Immature natural killer cell (primary cell): ENCODE data around the gene CHCHD6. TPM values are rescaled to one million over a fixed set of nuclear protein-coding genes. Genes with fewer than 3 reads are reported as not detected.

Source experiments
- DNase-seq, 3 donors: peaks; one replicate each; pipeline ENCODE4 v3.0.0; 2022; ENCODE audit warnings: mixed read lengths in 1 of 3
- H3K27ac Mint-ChIP-seq, 6 donors: one replicate each; pipeline ENCODE4 v1.8.0; 2020; ENCODE audit warnings: mixed read lengths in 6 of 6, mild to moderate bottlenecking in 5 of 6, inconsistent platforms in 4 of 6, moderate library complexity in 3 of 6
- H3K27me3 Mint-ChIP-seq, 3 donors: one replicate each; pipeline ENCODE4 v1.8.0; 2020 to 2021; ENCODE audit warnings: low read depth in 3 of 3, mild to moderate bottlenecking in 3 of 3, mixed read lengths in 3 of 3, moderate library complexity in 3 of 3, inconsistent platforms in 1 of 3
- H3K36me3 Mint-ChIP-seq, 3 donors: one replicate each; pipeline ENCODE4 v1.8.0; 2020; ENCODE audit warnings: mixed read lengths in 3 of 3, inconsistent platforms in 2 of 3, mild to moderate bottlenecking in 2 of 3
- H3K4me1 Mint-ChIP-seq, 2 donors: one replicate each; pipeline ENCODE4 v1.8.0; 2020; ENCODE audit warnings: inconsistent platforms in 2 of 2, mild to moderate bottlenecking in 2 of 2, mixed read lengths in 2 of 2, moderate library complexity in 1 of 2
- H3K4me3 Mint-ChIP-seq, 5 donors: one replicate each; pipeline ENCODE4 v1.8.0; 2020; ENCODE audit warnings: mild to moderate bottlenecking in 5 of 5, mixed read lengths in 5 of 5, inconsistent platforms in 3 of 5, moderate library complexity in 3 of 5
- H3K9me3 Mint-ChIP-seq, 6 donors: one replicate each; pipeline ENCODE4 v1.8.0; 2020; ENCODE audit warnings: mild to moderate bottlenecking in 6 of 6, mixed read lengths in 6 of 6, inconsistent platforms in 4 of 6, moderate library complexity in 3 of 6
- polyA plus RNA-seq, 3 donors: library from polyadenylated mRNA; unstranded; fragments of 300-500 nt; fragmentation: Illumina TruSeq; gene quantifications; one replicate each; pipeline ENCODE4 v1.2.3, GENCODE V29; 2021

Gene CHCHD6
- polyA plus RNA-seq, 3 donors from 2014 or later: 9.7 to 12.9 (median 9.7) TPM

DNA sequence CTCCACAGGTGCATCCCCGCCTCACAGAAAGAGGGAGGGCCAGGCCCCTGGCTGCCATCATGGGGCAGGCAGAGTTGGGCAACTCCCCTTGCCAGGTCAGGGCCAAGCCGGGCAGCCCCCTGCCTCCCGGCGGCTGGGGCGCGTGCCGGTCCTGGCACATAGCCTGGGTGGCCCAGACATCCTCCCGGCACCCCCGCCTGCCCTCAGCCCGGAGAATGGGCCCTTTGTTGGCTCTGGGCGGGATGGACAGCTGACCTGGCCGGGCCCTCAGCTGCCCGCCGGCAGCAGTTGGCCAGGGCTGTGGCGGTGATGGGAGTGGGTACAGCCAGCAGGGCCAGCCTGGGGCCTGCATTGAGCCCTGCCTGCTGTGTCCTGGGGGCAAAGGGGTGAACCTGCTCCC is 295.3 kb downstream of the CHCHD6 start:
- Mint-ChIP-seq H3K27me3 (peaks cover 0 to 2% (median 0%) of the 10 kb centered on the region in 3 donors), H3K36me3 (no peaks in the 10 kb centered on the region), H3K4me3 (no peak overlapping the region), H3K4me1 (no peaks in the 10 kb centered on the region), H3K9me3 (peaks cover 0 to under 1% (median 0%) of the 10 kb centered on the region in 6 donors), H3K27ac (no peak overlapping the region)
- no peak for DNase-seq

DNA sequence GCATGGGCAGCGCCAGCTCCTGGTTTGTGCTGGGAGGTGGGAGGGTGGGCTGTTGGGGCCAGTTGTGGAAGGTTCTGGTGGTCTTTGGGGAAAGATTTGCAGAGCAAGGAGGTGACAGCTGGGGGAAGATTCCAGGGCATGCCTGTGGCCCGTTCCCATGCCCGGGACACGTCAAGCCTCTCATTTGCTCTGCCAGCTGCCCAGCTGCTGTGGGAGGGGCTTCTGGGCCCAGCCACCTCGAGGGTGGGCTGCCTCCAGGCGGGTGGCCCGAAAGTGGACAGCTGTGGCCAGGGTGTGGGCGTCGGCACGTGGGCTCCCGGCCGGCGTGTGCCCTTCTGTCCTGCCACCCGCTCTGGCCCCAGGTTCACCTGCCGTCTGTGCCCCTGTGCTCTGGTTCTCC is 296.1 kb downstream of the CHCHD6 start:
- H3K27ac Mint-ChIP-seq: no peak overlapping the region
- H3K27me3 Mint-ChIP-seq: peaks cover 0 to 2% (median 0%) of the 10 kb centered on the region in 3 donors
- H3K36me3 Mint-ChIP-seq: no peaks in the 10 kb centered on the region
- no peaks in the 10 kb centered on the region for H3K4me1 Mint-ChIP-seq
- H3K9me3 Mint-ChIP-seq: peaks cover 0 to 2% (median 0%) of the 10 kb centered on the region in 6 donors
- DNase-seq: no peak
- no peak overlapping the region for H3K4me3 Mint-ChIP-seq

DNA sequence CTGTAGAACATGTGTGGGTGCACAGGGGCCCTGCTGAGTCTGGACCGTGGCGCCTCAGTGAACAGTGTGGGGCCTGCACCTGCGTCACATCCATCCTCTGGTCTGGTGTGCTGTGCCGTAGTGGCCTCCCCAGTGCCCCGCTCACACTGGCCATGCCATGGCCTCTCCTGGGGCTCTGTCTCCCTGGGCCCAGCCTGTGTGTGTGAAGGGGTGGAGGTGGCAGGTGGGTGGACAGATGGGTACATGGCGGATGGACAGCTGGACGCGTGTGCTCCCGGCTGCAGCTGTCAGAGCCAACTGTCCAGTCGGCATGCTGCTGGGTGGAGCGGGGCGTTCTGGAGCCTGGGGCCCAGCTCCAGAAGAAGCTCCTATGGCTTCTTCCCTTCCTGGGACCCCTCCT is 296.7 kb downstream of the CHCHD6 start:
- Mint-ChIP-seq H3K4me1 (no peaks in the 10 kb centered on the region), H3K27ac (no peak overlapping the region), H3K9me3 (peaks cover 0 to 2% (median 0%) of the 10 kb centered on the region in 6 donors), H3K36me3 (no peaks in the 10 kb centered on the region), H3K4me3 (no peak overlapping the region), H3K27me3 (peaks cover 0 to 2% (median 0%) of the 10 kb centered on the region in 3 donors)
- DNase-seq: no peak

DNA sequence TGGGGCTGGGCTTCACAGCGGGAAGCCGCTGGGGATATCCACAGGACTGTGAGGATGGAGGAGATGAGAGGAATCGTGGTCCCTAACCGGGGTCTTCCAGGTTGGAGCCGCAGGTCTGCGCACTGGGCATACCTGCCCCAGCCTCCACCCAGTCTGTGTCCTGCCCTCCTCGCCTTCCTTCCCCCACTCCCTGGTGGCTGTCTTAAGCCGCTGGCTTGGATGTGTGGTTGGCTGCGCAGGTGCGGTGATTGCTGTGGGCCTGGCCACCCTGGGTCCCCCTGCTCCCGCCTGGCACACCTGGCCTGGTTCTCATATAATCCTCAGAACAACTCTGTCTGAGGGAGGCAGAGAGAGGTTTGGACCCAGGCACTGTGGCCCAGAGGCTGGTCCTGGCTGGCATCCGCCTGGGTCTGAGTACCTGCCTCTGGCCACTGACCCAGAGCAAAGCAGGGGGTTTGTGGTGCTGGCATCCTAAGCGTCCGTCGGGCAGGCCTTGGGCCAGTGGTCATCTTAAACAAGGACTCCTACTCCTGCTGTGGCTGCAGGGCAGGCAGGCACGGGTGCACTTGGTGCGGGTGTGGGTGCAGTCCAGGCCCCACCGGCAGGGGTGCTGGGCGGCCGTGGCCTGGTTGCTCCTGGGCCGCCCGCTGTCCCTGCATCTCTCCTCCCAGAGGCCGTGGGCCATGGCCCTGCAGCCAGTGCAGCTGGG is 297.6 kb downstream of the CHCHD6 start:
- H3K27me3 Mint-ChIP-seq: peaks cover 0 to 2% (median 0%) of the 10 kb centered on the region in 3 donors
- no peaks in the 10 kb centered on the region for H3K4me1 Mint-ChIP-seq
- H3K4me3 Mint-ChIP-seq: no peak overlapping the region
- H3K36me3 Mint-ChIP-seq: no peaks in the 10 kb centered on the region
- no peak overlapping the region for H3K27ac Mint-ChIP-seq
- no peak for DNase-seq
- peaks cover 0 to 2% (median 0%) of the 10 kb centered on the region in 6 donors for H3K9me3 Mint-ChIP-seq

DNA sequence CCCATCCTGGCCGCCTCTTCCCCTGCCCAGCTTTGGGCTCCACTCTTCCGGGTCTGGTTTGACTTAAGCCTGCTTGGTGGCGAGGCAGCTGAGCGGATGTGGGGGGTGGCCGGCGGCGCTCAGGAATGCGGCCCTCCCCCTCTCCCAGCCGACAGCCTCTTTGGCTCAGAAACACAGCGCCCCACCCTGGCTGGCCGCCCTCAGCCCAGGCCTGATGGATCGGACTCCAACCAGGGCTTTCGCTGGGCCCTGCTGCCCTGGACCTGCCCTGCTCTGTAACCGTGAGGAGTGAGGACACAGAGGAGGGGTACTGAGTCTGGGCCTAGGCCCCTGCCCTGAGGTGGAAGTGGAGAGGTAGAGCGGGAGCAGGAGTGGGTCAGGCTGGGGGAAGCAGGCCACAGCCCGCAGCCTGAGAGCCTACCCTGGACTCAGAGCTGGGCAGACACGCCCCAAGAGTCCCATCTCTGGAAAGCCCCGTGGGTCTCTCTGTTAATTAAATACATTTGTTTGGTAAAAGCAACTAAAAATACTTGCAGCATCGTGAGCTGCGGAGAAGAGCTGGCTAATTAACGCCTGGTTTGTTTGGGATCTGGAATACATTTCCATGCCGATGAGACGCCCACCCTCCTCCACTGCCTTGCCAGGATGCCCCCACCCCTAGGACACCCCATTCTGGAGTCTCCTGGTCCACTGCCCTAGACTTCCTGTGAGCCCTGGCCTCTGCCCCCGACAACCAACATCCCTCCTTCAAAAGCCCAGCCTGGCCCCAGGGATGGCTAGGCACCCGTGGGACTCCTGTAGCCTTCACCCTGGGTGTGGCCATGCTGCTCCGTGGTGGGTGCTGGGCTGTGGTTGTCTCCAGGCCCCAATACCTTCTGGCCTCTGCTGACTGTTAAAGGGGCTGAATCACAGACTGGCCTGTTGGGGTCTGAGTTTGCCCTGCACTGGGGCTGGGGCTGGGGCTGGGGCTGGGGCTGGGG is 298.4 kb downstream of the CHCHD6 start:
- H3K4me3 Mint-ChIP-seq: no peak overlapping the region
- H3K4me1 Mint-ChIP-seq: no peaks in the 10 kb centered on the region
- H3K27ac Mint-ChIP-seq: no peak overlapping the region
- H3K27me3 Mint-ChIP-seq: peaks cover 0 to 2% (median 0%) of the 10 kb centered on the region in 3 donors
- no peaks in the 10 kb centered on the region for H3K36me3 Mint-ChIP-seq
- H3K9me3 Mint-ChIP-seq: peaks cover 0 to 2% (median 0%) of the 10 kb centered on the region in 6 donors
- DNase-seq: no peak

DNA sequence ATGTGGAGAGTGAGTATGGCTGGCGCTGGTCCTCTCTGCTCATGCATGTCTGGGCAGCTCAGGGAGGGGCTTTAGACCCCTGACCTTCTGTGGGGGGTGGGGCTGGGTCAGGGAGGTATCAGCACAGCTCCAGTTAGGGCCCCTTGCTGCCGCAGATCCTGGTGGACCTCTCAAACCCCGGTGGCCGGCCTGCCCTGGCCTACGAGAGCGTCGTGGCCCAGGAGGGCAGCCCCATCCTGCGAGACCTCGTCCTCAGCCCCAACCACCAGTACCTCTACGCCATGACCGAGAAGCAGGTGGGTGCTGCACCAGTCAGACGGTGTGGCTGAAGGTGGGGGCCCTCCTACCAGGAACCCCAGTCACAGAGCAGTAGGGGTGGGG is 299.1 kb downstream of the CHCHD6 start:
- Mint-ChIP-seq H3K36me3 (no peaks in the 10 kb centered on the region), H3K27me3 (no peaks in the 10 kb centered on the region), H3K27ac (no peak overlapping the region), H3K4me3 (no peak overlapping the region), H3K9me3 (peaks cover 0 to 2% (median 0%) of the 10 kb centered on the region in 6 donors), H3K4me1 (no peaks in the 10 kb centered on the region)
- DNase-seq: no peak

DNA sequence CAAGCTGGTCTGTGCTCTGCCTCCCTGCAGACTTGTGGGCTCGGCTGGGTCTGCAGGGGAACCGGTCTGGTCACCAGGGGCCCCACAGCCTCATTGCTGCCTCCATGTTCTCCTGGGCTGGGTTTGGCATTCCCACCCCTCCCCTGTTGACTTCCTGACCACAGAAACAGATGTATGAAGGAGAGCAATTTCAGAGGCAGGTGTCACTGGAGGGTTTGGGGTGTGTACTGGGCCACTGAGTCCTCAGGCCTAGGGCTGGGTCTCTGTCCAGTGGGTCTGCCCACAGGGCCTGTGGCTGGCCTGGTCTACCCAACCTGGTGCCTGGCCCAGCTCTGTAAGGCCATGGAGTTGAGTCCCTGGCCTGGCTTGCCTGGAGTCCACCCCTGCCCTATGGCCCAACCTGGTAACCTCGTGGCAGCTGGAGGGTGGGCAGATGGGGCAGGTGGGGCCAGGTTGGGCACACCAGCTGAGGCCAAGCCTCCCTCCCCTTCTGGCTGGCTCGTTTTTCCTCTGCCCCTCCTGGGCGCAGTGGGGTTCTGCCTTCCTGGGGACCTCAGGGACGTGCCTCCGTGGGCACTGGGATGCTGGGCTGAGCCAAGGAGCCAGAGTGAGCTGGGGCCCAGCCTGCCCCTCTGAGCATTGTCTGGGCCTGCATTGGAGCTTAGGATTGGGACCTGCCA is 299.7 kb downstream of the CHCHD6 start:
- Mint-ChIP-seq H3K9me3 (peaks cover 0 to 2% (median 0%) of the 10 kb centered on the region in 6 donors), H3K27ac (no peak overlapping the region), H3K27me3 (no peaks in the 10 kb centered on the region), H3K4me3 (no peak overlapping the region), H3K36me3 (no peaks in the 10 kb centered on the region), H3K4me1 (no peaks in the 10 kb centered on the region)
- no peak for DNase-seq

DNA sequence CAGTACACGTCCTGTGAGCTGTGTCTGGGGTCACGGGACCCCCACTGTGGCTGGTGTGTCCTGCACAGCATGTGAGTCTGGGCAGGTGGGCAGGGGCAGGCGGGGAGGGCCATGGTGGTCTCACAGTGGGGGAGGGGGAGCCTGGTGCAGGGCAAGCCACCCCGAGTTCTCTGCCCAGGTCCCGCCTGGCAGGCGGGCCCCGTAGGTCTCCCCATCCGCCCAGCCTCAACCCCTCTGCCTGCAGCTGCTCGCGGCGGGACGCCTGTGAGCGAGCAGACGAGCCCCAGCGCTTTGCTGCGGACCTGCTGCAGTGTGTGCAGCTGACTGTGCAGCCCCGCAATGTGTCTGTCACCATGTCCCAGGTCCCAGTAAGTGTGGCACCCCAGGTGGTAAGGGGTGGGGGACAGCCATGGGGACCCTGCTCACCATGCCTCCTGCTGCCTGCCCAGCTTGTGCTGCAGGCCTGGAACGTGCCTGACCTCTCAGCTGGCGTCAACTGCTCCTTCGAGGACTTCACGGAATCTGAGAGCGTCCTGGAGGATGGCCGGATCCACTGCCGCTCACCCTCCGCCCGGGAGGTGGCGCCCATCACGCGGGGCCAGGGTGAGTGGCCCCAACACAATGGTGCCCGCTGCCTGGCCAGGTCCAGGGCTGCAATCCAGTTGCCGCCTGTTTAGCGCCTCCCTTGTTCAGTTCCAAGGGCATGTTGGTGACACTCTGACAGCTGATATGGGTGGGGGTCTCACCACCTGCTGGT is 300.8 kb downstream of the CHCHD6 start:
- DNase-seq: no peak
- Mint-ChIP-seq H3K4me3 (no peak overlapping the region), H3K9me3 (peaks cover 0 to 2% (median 0%) of the 10 kb centered on the region in 6 donors), H3K27me3 (peaks cover 0 to 1% (median 0%) of the 10 kb centered on the region in 3 donors), H3K27ac (no peak overlapping the region), H3K4me1 (no peaks in the 10 kb centered on the region), H3K36me3 (no peaks in the 10 kb centered on the region)

DNA sequence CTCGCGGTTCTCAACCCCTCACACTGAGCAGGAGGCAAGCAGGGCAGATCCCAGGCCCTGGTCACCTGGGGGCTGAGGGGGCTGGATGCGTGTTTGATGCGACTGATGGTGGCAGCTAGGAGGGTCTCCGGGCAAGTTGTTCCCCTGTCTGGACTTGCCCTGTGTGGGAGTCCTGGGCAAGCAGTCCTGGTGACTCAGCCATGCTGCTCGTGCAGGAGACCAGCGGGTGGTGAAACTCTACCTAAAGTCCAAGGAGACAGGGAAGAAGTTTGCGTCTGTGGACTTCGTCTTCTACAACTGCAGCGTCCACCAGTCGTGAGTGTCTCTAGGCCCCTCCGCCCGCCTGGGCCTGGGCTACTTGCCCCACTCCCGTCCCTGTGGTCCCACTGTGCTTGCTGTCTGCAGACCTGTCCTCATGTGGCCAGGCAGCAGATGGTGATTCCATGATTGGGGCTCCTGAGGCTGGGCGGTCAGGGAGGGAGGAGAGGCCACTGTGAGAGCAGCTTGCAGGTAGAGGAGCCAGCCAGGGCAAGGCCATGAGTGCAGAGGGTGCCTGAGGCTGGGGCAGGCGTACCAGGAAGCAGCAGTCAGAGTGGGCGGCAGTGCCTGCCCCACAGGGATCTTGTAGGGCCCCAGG is 301.9 kb downstream of the CHCHD6 start:
- no peak for DNase-seq
- no peaks in the 10 kb centered on the region for H3K4me1 Mint-ChIP-seq
- no peak overlapping the region for H3K4me3 Mint-ChIP-seq
- H3K9me3 Mint-ChIP-seq: peaks cover 0 to 2% (median 0%) of the 10 kb centered on the region in 6 donors
- H3K36me3 Mint-ChIP-seq: no peaks in the 10 kb centered on the region
- no peak overlapping the region for H3K27ac Mint-ChIP-seq
- peaks cover 0 to 1% (median 0%) of the 10 kb centered on the region in 3 donors for H3K27me3 Mint-ChIP-seq

DNA sequence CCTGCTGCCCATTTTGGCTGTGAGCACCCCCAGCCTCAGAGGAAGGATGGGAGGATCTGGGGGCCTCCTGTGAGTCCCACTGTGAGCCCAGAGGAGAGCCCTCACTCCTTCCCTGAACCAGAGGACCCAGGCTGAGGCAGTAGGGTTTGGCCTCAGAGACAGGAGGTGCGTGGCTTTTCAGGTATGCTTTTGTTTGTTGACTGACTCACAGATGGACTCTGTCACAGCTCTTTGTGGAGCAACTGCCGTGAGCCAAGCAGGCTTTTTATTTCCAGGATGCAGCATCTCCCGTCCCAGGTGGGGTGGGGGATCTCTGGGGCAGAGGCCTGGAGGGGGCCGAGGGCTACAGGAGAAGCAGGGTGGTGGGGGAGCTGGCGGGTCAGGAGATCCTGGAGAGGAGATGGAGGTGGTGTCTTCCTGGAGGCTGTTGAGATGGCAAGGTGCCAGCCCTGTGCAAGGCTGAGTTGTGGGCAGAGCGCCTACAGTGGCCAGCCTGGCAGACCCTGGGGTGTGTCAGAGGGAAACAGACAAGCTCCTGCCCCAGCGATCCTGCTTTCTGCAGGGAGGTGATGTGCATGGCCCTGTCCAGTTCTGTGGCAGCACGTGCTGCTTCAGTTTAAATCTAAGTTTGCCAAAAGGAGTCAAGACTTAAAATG is 302.9 kb downstream of the CHCHD6 start:
- no peak overlapping the region for H3K27ac Mint-ChIP-seq
- peaks cover 0 to 2% (median 0%) of the 10 kb centered on the region in 6 donors for H3K9me3 Mint-ChIP-seq
- H3K36me3 Mint-ChIP-seq: no peaks in the 10 kb centered on the region
- H3K27me3 Mint-ChIP-seq: peaks cover 0 to 1% (median 0%) of the 10 kb centered on the region in 3 donors
- H3K4me3 Mint-ChIP-seq: no peak overlapping the region
- no peak for DNase-seq
- H3K4me1 Mint-ChIP-seq: no peaks in the 10 kb centered on the region

DNA sequence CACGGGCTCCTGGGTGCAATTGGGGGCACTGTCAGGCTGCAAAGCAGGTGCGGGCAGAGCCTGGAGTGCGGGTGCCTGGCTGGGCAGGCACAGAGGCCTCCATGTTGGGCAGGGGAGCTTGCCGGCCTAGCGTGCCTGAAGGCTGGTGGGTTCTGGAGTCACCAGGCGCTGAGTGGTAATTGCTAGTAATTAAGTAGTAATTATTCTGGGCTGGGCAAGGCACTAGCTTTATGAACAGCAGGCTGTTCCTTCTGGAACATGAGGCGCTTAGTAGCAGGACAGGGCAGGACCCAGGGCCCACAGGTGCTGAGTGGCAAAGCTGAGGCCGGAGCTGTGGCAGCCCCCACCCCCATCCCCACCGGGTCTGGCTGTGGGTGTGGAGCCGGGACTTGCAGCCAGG is 304.2 kb downstream of the CHCHD6 start:
- H3K27me3 Mint-ChIP-seq: peaks cover 0 to 1% (median 0%) of the 10 kb centered on the region in 3 donors
- H3K4me3 Mint-ChIP-seq: no peak overlapping the region
- DNase-seq: no peak
- H3K27ac Mint-ChIP-seq: no peak overlapping the region
- H3K4me1 Mint-ChIP-seq: no peaks in the 10 kb centered on the region
- H3K36me3 Mint-ChIP-seq: no peaks in the 10 kb centered on the region
- peaks cover 0 to 2% (median 0%) of the 10 kb centered on the region in 6 donors for H3K9me3 Mint-ChIP-seq

DNA sequence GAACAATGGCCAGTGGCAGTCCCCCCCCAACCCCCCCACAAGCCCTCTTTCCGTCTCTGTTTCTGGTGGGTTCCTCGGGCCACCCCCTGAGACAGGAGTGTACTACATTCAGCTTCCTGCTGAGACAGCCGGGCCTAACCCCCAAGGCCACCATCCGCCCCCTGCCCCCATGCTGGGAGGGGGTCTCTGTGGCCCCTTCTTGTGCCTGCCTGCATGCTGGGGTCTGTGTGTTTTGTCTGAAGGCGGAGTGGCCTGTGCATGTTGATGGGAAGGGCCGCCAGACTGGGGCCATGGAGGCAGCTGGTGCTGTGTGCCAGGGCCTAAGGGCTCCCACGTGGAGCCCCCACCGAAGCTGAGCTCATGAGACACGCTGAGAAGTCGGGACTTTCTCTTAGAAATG is 305.5 kb downstream of the CHCHD6 start:
- no peaks in the 10 kb centered on the region for H3K36me3 Mint-ChIP-seq
- DNase-seq: no peak
- no peaks in the 10 kb centered on the region for H3K9me3 Mint-ChIP-seq
- peaks cover 0 to 2% (median 1%) of the 10 kb centered on the region in 3 donors for H3K27me3 Mint-ChIP-seq
- no peaks in the 10 kb centered on the region for H3K4me1 Mint-ChIP-seq
- no peak overlapping the region for H3K4me3 Mint-ChIP-seq
- H3K27ac Mint-ChIP-seq: no peak overlapping the region
